PC-9 (cell line): ENCODE results near the gene MRM1.

Experiments
- EZH2 ChIP-seq: fragments of 200-600 bp; sonication (generic); IDR thresholded peaks from 2 replicates; pipeline ENCODE4 v1.8.0; 2017; ENCODE audit warnings: antibody characterized with exemption, low read depth
- TF ChIP-seq, protein P1 (sequence below): fragments of 200-600 bp; sonication (generic); conservative IDR thresholded peaks from 2 replicates; pipeline ENCODE4 v1.6.1; 2017; ENCODE audit warnings: mixed run types, antibody characterized with exemption, mild to moderate bottlenecking, moderate library complexity

DNA sequence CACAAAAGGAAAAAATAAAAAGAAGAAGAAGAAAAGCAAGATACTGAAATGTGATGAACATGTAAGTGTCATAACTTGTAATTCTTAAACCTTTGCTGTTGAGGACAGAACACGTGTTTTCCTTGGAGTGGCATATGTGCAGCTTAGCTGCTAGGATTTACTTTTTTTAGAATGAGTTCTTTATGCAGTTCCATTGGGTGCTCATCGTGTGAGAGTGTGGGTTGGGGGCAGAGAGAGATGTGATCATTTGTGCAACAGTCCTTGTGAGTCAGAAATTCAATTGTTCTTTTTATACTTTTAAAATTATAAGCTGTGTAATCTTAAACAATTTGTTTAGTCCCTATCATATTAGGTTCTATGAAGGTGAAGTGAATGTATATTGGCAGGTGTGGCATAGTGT is 15.2 kb upstream of the MRM1 start:
- TF ChIP-seq, protein P1, sequence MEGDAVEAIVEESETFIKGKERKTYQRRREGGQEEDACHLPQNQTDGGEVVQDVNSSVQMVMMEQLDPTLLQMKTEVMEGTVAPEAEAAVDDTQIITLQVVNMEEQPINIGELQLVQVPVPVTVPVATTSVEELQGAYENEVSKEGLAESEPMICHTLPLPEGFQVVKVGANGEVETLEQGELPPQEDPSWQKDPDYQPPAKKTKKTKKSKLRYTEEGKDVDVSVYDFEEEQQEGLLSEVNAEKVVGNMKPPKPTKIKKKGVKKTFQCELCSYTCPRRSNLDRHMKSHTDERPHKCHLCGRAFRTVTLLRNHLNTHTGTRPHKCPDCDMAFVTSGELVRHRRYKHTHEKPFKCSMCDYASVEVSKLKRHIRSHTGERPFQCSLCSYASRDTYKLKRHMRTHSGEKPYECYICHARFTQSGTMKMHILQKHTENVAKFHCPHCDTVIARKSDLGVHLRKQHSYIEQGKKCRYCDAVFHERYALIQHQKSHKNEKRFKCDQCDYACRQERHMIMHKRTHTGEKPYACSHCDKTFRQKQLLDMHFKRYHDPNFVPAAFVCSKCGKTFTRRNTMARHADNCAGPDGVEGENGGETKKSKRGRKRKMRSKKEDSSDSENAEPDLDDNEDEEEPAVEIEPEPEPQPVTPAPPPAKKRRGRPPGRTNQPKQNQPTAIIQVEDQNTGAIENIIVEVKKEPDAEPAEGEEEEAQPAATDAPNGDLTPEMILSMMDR = no peak
- no peak for TF ChIP-seq EZH2
